H9 (cell line): ENCODE results near the gene ESRRA. TPM values are rescaled to one million over a fixed set of nuclear protein-coding genes. Genes with fewer than 3 reads are reported as not detected.

Experiments used
- DNase-seq: peaks from one replicate; pipeline ENCODE4 v3.0.0-alpha.2; 2017
- H2AFZ ChIP-seq: one replicate; pipeline ENCODE4 v1.6.1; 2013; ENCODE audit warnings: mild to moderate bottlenecking, low read length, control low read depth, moderate library complexity
- H2AK5ac ChIP-seq: 2 replicates; pipeline ENCODE4 v1.6.1; 2013; ENCODE audit warnings: low read length, control low read depth, mixed read lengths; ENCODE audit not compliant: insufficient read length
- H2BK120ac ChIP-seq: one replicate; pipeline ENCODE4 v1.6.1; 2013; ENCODE audit warnings: low read depth, mild to moderate bottlenecking, low read length, control low read depth, inconsistent platforms; ENCODE audit not compliant: poor library complexity, severe bottlenecking
- H2BK12ac ChIP-seq: 2 replicates; pipeline ENCODE4 v1.6.1; 2013; ENCODE audit warnings: low read length, control low read depth, mixed read lengths, low read depth; ENCODE audit not compliant: insufficient read length
- H2BK15ac ChIP-seq: 2 replicates; pipeline ENCODE4 v1.6.1; 2013; ENCODE audit warnings: low read depth, low read length, control low read depth
- H2BK20ac ChIP-seq: one replicate; pipeline ENCODE4 v1.6.1; 2013; ENCODE audit warnings: low read depth, mild to moderate bottlenecking, low read length, control low read depth, inconsistent platforms; ENCODE audit not compliant: poor library complexity, severe bottlenecking
- H2BK5ac ChIP-seq: 2 replicates; pipeline ENCODE4 v1.6.1; 2013; ENCODE audit warnings: low read length, control low read depth, mixed read lengths; ENCODE audit not compliant: insufficient read length
- H3K14ac ChIP-seq: 2 replicates; pipeline ENCODE4 v1.6.1; 2013; ENCODE audit warnings: low read length, control low read depth; ENCODE audit not compliant: insufficient read depth
- H3K18ac ChIP-seq: 2 replicates; pipeline ENCODE4 v1.6.1; 2013; ENCODE audit warnings: low read depth, mild to moderate bottlenecking, mixed read lengths, low read length, control low read depth; ENCODE audit not compliant: insufficient read length
- H3K23ac ChIP-seq: 2 replicates; pipeline ENCODE4 v1.6.1; 2013; ENCODE audit warnings: low read length, control low read depth, mixed read lengths, low read depth; ENCODE audit not compliant: insufficient read length
- H3K23me2 ChIP-seq: 2 replicates; pipeline ENCODE4 v1.6.1; 2013; ENCODE audit warnings: low read depth, mild to moderate bottlenecking, mixed read lengths, low read length, control low read depth; ENCODE audit not compliant: insufficient read length, poor library complexity, severe bottlenecking
- H3K27ac ChIP-seq: 2 replicates; pipeline ENCODE4 v1.5.1; 2013; ENCODE audit warnings: low read length, control low read depth, mixed read lengths, low read depth; ENCODE audit not compliant: insufficient read length
- H3K27me3 ChIP-seq: 2 replicates; pipeline ENCODE4 v1.6.1; 2013; ENCODE audit warnings: low read length, control low read depth, inconsistent platforms; ENCODE audit not compliant: insufficient read depth
- H3K4ac ChIP-seq: 2 replicates; pipeline ENCODE4 v1.6.1; 2013; ENCODE audit warnings: low read depth, mild to moderate bottlenecking, control low read depth, inconsistent platforms, low read length, moderate library complexity
- H3K4me1 ChIP-seq: 2 replicates; pipeline ENCODE4 v1.6.1; 2013; ENCODE audit warnings: low read length, control low read depth, inconsistent platforms; ENCODE audit not compliant: insufficient read depth
- H3K4me2 ChIP-seq: 2 replicates; pipeline ENCODE4 v1.6.1; 2013; ENCODE audit warnings: low read length, control low read depth, mixed read lengths; ENCODE audit not compliant: insufficient read length, insufficient read depth
- H3K56ac ChIP-seq: 2 replicates; pipeline ENCODE4 v1.6.1; 2013; ENCODE audit warnings: low read depth, mild to moderate bottlenecking, mixed read lengths, low read length, control low read depth; ENCODE audit not compliant: insufficient read length
- H3K79me1 ChIP-seq: 2 replicates; pipeline ENCODE4 v1.6.1; 2013; ENCODE audit warnings: low read depth, mild to moderate bottlenecking, moderate library complexity, low read length, control low read depth, inconsistent platforms; ENCODE audit not compliant: insufficient read depth, poor library complexity, severe bottlenecking
- H3K79me2 ChIP-seq: 2 replicates; pipeline ENCODE4 v1.6.1; 2013; ENCODE audit warnings: low read length, control low read depth, inconsistent platforms; ENCODE audit not compliant: insufficient read depth
- H3K9ac ChIP-seq: 2 replicates; pipeline ENCODE4 v1.6.1; 2013; ENCODE audit warnings: low read length, control low read depth, mixed read lengths; ENCODE audit not compliant: insufficient read length; ENCODE audit errors: extremely low read depth
- H3K9me3 ChIP-seq: one replicate; pipeline ENCODE4 v1.6.1; 2013; ENCODE audit warnings: low read depth, low read length, inconsistent platforms; ENCODE audit not compliant: control insufficient read depth
- H3T11ph ChIP-seq: one replicate; pipeline ENCODE4 v1.6.1; 2013; ENCODE audit warnings: mild to moderate bottlenecking, low read length, control low read depth, inconsistent platforms
- H4K20me1 ChIP-seq: one replicate; pipeline ENCODE4 v1.6.1; 2013; ENCODE audit not compliant: control insufficient read depth, insufficient read length, insufficient read depth
- H4K5ac ChIP-seq: 2 replicates; pipeline ENCODE4 v1.6.1; 2013; ENCODE audit warnings: low read depth, mild to moderate bottlenecking, mixed read lengths, low read length, control low read depth; ENCODE audit not compliant: insufficient read length
- H4K8ac ChIP-seq: replicated peaks from 2 replicates; pipeline ENCODE4 v1.6.1; 2013; ENCODE audit warnings: low read length, control low read depth, mixed read lengths, low read depth; ENCODE audit not compliant: insufficient read length
- H4K91ac ChIP-seq: 2 replicates; pipeline ENCODE4 v1.6.1; 2013; ENCODE audit warnings: low read depth, mild to moderate bottlenecking, moderate library complexity, mixed read lengths, low read length, control low read depth; ENCODE audit not compliant: insufficient read length
- H3K27ac Mint-ChIP-seq, 3 experiments: 2 replicates in 2 of 3; 3 replicates in 1 of 3; pipeline ENCODE4 v1.8.0; 2020 to 2021; ENCODE audit warnings: mixed read lengths in 3 of 3, mild to moderate bottlenecking in 1 of 3, moderate library complexity in 1 of 3
- H3K27me3 Mint-ChIP-seq: 2 replicates; pipeline ENCODE4 v1.8.0; 2021; ENCODE audit warnings: low read depth, mild to moderate bottlenecking, moderate library complexity, mixed read lengths
- H3K36me3 Mint-ChIP-seq, 3 experiments: 2 replicates in 2 of 3; 3 replicates in 1 of 3; pipeline ENCODE4 v1.8.0; 2020 to 2021; ENCODE audit warnings: low read depth in 3 of 3, mixed read lengths in 3 of 3; ENCODE audit not compliant: insufficient read depth in 1 of 3
- H3K4me1 Mint-ChIP-seq, 2 experiments: 2 replicates each; pipeline ENCODE4 v1.8.0; 2020; ENCODE audit warnings: mixed read lengths in 2 of 2
- H3K4me3 Mint-ChIP-seq, 2 experiments: 2 replicates in 1 of 2; 3 replicates in 1 of 2; pipeline ENCODE4 v1.8.0; 2020 to 2021; ENCODE audit warnings: mild to moderate bottlenecking in 2 of 2, mixed read lengths in 2 of 2, moderate library complexity in 1 of 2
- H3K9me3 Mint-ChIP-seq, 2 experiments: 2 replicates in 1 of 2; 3 replicates in 1 of 2; pipeline ENCODE4 v1.8.0; 2020; ENCODE audit warnings: mild to moderate bottlenecking in 2 of 2, mixed read lengths in 2 of 2, moderate library complexity in 1 of 2
- CTCF ChIP-seq: fragments of 200-600 bp; sonication (generic); conservative IDR thresholded peaks from 3 replicates; pipeline ENCODE4 v1.8.0; 2021; ENCODE audit warnings: antibody characterized with exemption, mild to moderate bottlenecking
- WGBS: extraction: QIAGEN DNeasy Blood & Tissue Kit; methylation state at CpG from one replicate; pipeline ENCODE4 v1.1.7; 2013; ENCODE audit warnings: missing lambda C conversion rate, low lambda C conversion rate, mixed read lengths; ENCODE audit not compliant: insufficient read length; ENCODE audit errors: extremely low coverage; 5-methylcytosine and 5-hydroxymethylcytosine counted together
- total RNA-seq: library from RNA; stranded (reverse); gene quantifications from 2 replicates; pipeline ENCODE4 v1.2.1, GENCODE V29; 2021

Gene ESRRA
- total RNA-seq, 1 experiment from 2014 or later, result 42.3 TPM

- H2BK15ac ChIP-seq, result no peak overlapping the region
- H3K27ac ChIP-seq, result no peak overlapping the region
- H2BK12ac ChIP-seq, result no peak overlapping the region
- H3K27me3 ChIP-seq, result no peaks in the 10 kb centered on the region
- H3K23me2 ChIP-seq, result peaks cover 8% of the 10 kb centered on the region
- H4K8ac ChIP-seq, result no peak overlapping the region
- no peaks in the 10 kb centered on the region for H3K79me1 ChIP-seq
- no peak overlapping the region for H3K56ac ChIP-seq
- no peaks in the 10 kb centered on the region for H3K9me3 ChIP-seq
- Mint-ChIP-seq H3K36me3 (peaks cover 27 to 69% (median 48%) of the 10 kb centered on the region in 3 experiments), H3K9me3 (no peaks in the 10 kb centered on the region), H3K27ac (no peak overlapping the region), H3K4me3 (no peak overlapping the region), H3K4me1 (peaks cover 11 to 21% of the 10 kb centered on the region in 2 experiments), H3K27me3 (no peaks in the 10 kb centered on the region)
- no peaks in the 10 kb centered on the region for H4K20me1 ChIP-seq
- DNase-seq, result no peak
- H3K9ac ChIP-seq, result no peak overlapping the region
- no peak overlapping the region for H2BK5ac ChIP-seq
- TF ChIP-seq CTCF, result no peak
- no peak overlapping the region for H2AK5ac ChIP-seq
- H3K79me2 ChIP-seq, result no peaks in the 10 kb centered on the region
- H3T11ph ChIP-seq, result no peak overlapping the region
- H2BK20ac ChIP-seq, result no peak overlapping the region
- H3K4ac ChIP-seq, result no peak overlapping the region
- H3K14ac ChIP-seq, result no peak overlapping the region
- no peaks in the 10 kb centered on the region for H3K4me1 ChIP-seq
- H4K5ac ChIP-seq, result no peak overlapping the region
- no CpG with 5 or more reads among the region's 35 CpGs for WGBS
- no peak overlapping the region for H2BK120ac ChIP-seq
- no peak overlapping the region for H3K23ac ChIP-seq
- no peak overlapping the region for H3K18ac ChIP-seq
- no peak overlapping the region for H2AFZ ChIP-seq
- H4K91ac ChIP-seq, result no peak overlapping the region
- H3K4me2 ChIP-seq, result no peak overlapping the region
Observed at GRCh38 chr11:64265176-64266160, 39.9 kb upstream of the ESRRA start.
